ENCODE results near the gene KLF3.

KLF3 gene

GRCh38 chr4:38710053-38710452, 46.1 kb downstream of the KLF3 start:
- Mint-ChIP-seq H3K4me3 (no peak overlapping the region), H3K27me3 (peaks cover 12% of the 10 kb centered on the region), H3K9me3 (peaks cover 12% of the 10 kb centered on the region), H3K4me1 (peaks cover 24% of the 10 kb centered on the region), H3K27ac (no peak overlapping the region), H3K36me3 (peaks cover 2% of the 10 kb centered on the region)
- CTCF ChIA-PET, result no interaction called here
- no peak for DNase-seq

GRCh38 chr4:38711066-38711465, 47.1 kb downstream of the KLF3 start:
- peaks cover 10% of the 10 kb centered on the region for H3K27me3 Mint-ChIP-seq
- DNase-seq, result no peak
- no peak overlapping the region for H3K27ac Mint-ChIP-seq
- CTCF ChIA-PET, result no interaction called here
- H3K4me3 Mint-ChIP-seq, result no peak overlapping the region
- H3K36me3 Mint-ChIP-seq, result peaks cover 2% of the 10 kb centered on the region
- peaks cover 17% of the 10 kb centered on the region for H3K4me1 Mint-ChIP-seq
- peaks cover 12% of the 10 kb centered on the region for H3K9me3 Mint-ChIP-seq

GRCh38 chr4:38715050-38715449, 51.1 kb downstream of the KLF3 start:
- Mint-ChIP-seq H3K36me3 (peaks cover 2% of the 10 kb centered on the region), H3K27ac (no peak overlapping the region), H3K4me3 (no peak overlapping the region), H3K27me3 (peaks cover 10% of the 10 kb centered on the region), H3K9me3 (peaks cover 12% of the 10 kb centered on the region), H3K4me1 (peaks cover 2% of the 10 kb centered on the region)
- no peak for DNase-seq
- CTCF ChIA-PET, result interaction anchor here (0.5 to 1.1 kb wide), 2 partner anchors 11 to 94 kb away, joined by 3 read pairs; no protein-coding TSS in a partner anchor

GRCh38 chr4:38716256-38716655, 52.3 kb downstream of the KLF3 start:
- Mint-ChIP-seq H3K4me1 (no peaks in the 10 kb centered on the region), H3K9me3 (peaks cover 12% of the 10 kb centered on the region), H3K4me3 (no peak overlapping the region), H3K36me3 (peaks cover 2% of the 10 kb centered on the region), H3K27ac (no peak overlapping the region), H3K27me3 (peaks cover 10% of the 10 kb centered on the region)
- DNase-seq, result no peak
- CTCF ChIA-PET, result no interaction called here

- H3K4me3 Mint-ChIP-seq, result no peak overlapping the region
- DNase-seq, result no peak
- CTCF ChIA-PET, result interaction anchor here (1.6 kb wide), 1 partner anchor 538 kb away, joined by 4 read pairs; no protein-coding TSS in a partner anchor
- H3K4me1 Mint-ChIP-seq, result no peaks in the 10 kb centered on the region
- peaks cover 2% of the 10 kb centered on the region for H3K36me3 Mint-ChIP-seq
- H3K27me3 Mint-ChIP-seq, result peaks cover 5% of the 10 kb centered on the region
- H3K27ac Mint-ChIP-seq, result no peak overlapping the region
- H3K9me3 Mint-ChIP-seq, result peaks cover 8% of the 10 kb centered on the region
These were observed 53.6 kb downstream of the KLF3 start for GRCh38 chr4:38717604-38718003.

GRCh38 chr4:38723114-38723513, 59.1 kb downstream of the KLF3 start:
- no peaks in the 10 kb centered on the region for H3K36me3 Mint-ChIP-seq
- CTCF ChIA-PET, result interaction anchor here (1.3 to 1.5 kb wide), 2 partner anchors 543 to 654 kb away, joined by 4 to 5 read pairs; no protein-coding TSS in a partner anchor
- no peak overlapping the region for H3K27ac Mint-ChIP-seq
- peaks cover 14% of the 10 kb centered on the region for H3K4me1 Mint-ChIP-seq
- no peak for DNase-seq
- no peaks in the 10 kb centered on the region for H3K9me3 Mint-ChIP-seq
- H3K27me3 Mint-ChIP-seq, result no peaks in the 10 kb centered on the region
- H3K4me3 Mint-ChIP-seq, result no peak overlapping the region

- CTCF ChIA-PET, result interaction anchor here (0.6 to 1.5 kb wide), 2 partner anchors 546 to 655 kb away, joined by 3 to 5 read pairs; no protein-coding TSS in a partner anchor
- Mint-ChIP-seq H3K4me1 (peaks cover 22% of the 10 kb centered on the region), H3K4me3 (no peak overlapping the region), H3K9me3 (no peaks in the 10 kb centered on the region), H3K27me3 (no peaks in the 10 kb centered on the region), H3K27ac (no peak overlapping the region), H3K36me3 (no peaks in the 10 kb centered on the region)
- no peak for DNase-seq
These were observed 59.9 kb downstream of the KLF3 start for GRCh38 chr4:38723726-38724474.

- CTCF ChIA-PET, result interaction anchor here (0.6 kb wide), 1 partner anchor 547 kb away, joined by 3 read pairs; no protein-coding TSS in a partner anchor
These were observed 60.4 kb downstream of the KLF3 start for GRCh38 chr4:38724475-38724808.

GRCh38 chr4:38728631-38729141, 64.7 kb downstream of the KLF3 start:
- Mint-ChIP-seq H3K4me1 (peaks cover 41% of the 10 kb centered on the region), H3K27me3 (no peaks in the 10 kb centered on the region), H3K27ac (no peak overlapping the region), H3K4me3 (no peak overlapping the region), H3K36me3 (peaks cover 2% of the 10 kb centered on the region), H3K9me3 (peaks cover 10% of the 10 kb centered on the region)
- CTCF ChIA-PET, result interaction anchor here (0.8 to 6.0 kb wide), 8 partner anchors 15 to 666 kb away, joined by 3 to 84 read pairs (median 4); no protein-coding TSS in a partner anchor
- DNase-seq, result peak; percentile 35

More at GRCh38 chr4:38724475-38724808, 60.4 kb downstream of the KLF3 start:
- Mint-ChIP-seq H3K27me3 (no peaks in the 10 kb centered on the region), H3K4me3 (no peak overlapping the region), H3K4me1 (peaks cover 26% of the 10 kb centered on the region), H3K27ac (no peak overlapping the region), H3K9me3 (no peaks in the 10 kb centered on the region), H3K36me3 (no peaks in the 10 kb centered on the region)
- DNase-seq, result no peak

- H3K27me3 Mint-ChIP-seq, result peaks cover 3% of the 10 kb centered on the region
- H3K27ac Mint-ChIP-seq, result no peak overlapping the region
- no peak overlapping the region for H3K4me3 Mint-ChIP-seq
- CTCF ChIA-PET, result interaction anchor here (0.8 to 6.0 kb wide), 13 partner anchors 10 to 661 kb away, joined by 3 to 84 read pairs (median 6); no protein-coding TSS in a partner anchor
- H3K36me3 Mint-ChIP-seq, result peaks cover 3% of the 10 kb centered on the region
- peaks cover 33% of the 10 kb centered on the region for H3K4me1 Mint-ChIP-seq
- DNase-seq, result no peak
- H3K9me3 Mint-ChIP-seq, result peaks cover 12% of the 10 kb centered on the region
These were observed 66.5 kb downstream of the KLF3 start for GRCh38 chr4:38730493-38730829.

- H3K36me3 Mint-ChIP-seq, result peaks cover 3% of the 10 kb centered on the region
- H3K9me3 Mint-ChIP-seq, result peaks cover 12% of the 10 kb centered on the region
- H3K27me3 Mint-ChIP-seq, result peaks cover 7% of the 10 kb centered on the region
- peaks cover 33% of the 10 kb centered on the region for H3K4me1 Mint-ChIP-seq
- CTCF ChIA-PET, result interaction anchor here (0.7 to 6.0 kb wide), 17 partner anchors 9 to 662 kb away, joined by 3 to 84 read pairs (median 5); no protein-coding TSS in a partner anchor
- no peak overlapping the region for H3K4me3 Mint-ChIP-seq
- H3K27ac Mint-ChIP-seq, result no peak overlapping the region
- DNase-seq, result peak; percentile 87
These were observed 67.0 kb downstream of the KLF3 start for GRCh38 chr4:38730830-38731646.

- no peak for DNase-seq
- peaks cover 12% of the 10 kb centered on the region for H3K9me3 Mint-ChIP-seq
- H3K4me3 Mint-ChIP-seq, result no peak overlapping the region
- H3K4me1 Mint-ChIP-seq, result peaks cover 21% of the 10 kb centered on the region
- peaks cover 8% of the 10 kb centered on the region for H3K27me3 Mint-ChIP-seq
- CTCF ChIA-PET, result interaction anchor here (1.1 kb wide), 1 partner anchor 160 kb away, joined by 3 read pairs; no protein-coding TSS in a partner anchor
- no peak overlapping the region for H3K27ac Mint-ChIP-seq
- H3K36me3 Mint-ChIP-seq, result peaks cover 3% of the 10 kb centered on the region
These were observed 69.7 kb downstream of the KLF3 start for GRCh38 chr4:38733663-38734062.

- Mint-ChIP-seq H3K27me3 (peaks cover 8% of the 10 kb centered on the region), H3K9me3 (peaks cover 12% of the 10 kb centered on the region), H3K27ac (no peak overlapping the region), H3K4me3 (no peak overlapping the region), H3K4me1 (peaks cover 15% of the 10 kb centered on the region), H3K36me3 (peaks cover 3% of the 10 kb centered on the region)
- DNase-seq, result no peak
- CTCF ChIA-PET, result interaction anchor here (1.1 to 1.5 kb wide), 2 partner anchors 159 to 555 kb away, joined by 3 to 6 read pairs; no protein-coding TSS in a partner anchor
These were observed 70.4 kb downstream of the KLF3 start for GRCh38 chr4:38734446-38734845.

- H3K9me3 Mint-ChIP-seq, result peaks cover 12% of the 10 kb centered on the region
- CTCF ChIA-PET, result interaction anchor here (0.8 to 1.5 kb wide), 3 partner anchors 126 to 555 kb away, joined by 3 to 6 read pairs (median 4); no protein-coding TSS in a partner anchor
- no peak for DNase-seq
- H3K4me1 Mint-ChIP-seq, result peaks cover 14% of the 10 kb centered on the region
- peaks cover 8% of the 10 kb centered on the region for H3K27me3 Mint-ChIP-seq
- peaks cover 3% of the 10 kb centered on the region for H3K36me3 Mint-ChIP-seq
- H3K4me3 Mint-ChIP-seq, result no peak overlapping the region
- H3K27ac Mint-ChIP-seq, result no peak overlapping the region
These were observed 70.9 kb downstream of the KLF3 start for GRCh38 chr4:38734911-38735310.
